ENCODE data around the gene SLC29A3.
"Not testable (repeated sequence)": the region's sequence is repeated elsewhere in the genome, so short reads cannot be mapped to it uniquely, and the experiment has no call there.

SLC29A3 gene

DNA sequence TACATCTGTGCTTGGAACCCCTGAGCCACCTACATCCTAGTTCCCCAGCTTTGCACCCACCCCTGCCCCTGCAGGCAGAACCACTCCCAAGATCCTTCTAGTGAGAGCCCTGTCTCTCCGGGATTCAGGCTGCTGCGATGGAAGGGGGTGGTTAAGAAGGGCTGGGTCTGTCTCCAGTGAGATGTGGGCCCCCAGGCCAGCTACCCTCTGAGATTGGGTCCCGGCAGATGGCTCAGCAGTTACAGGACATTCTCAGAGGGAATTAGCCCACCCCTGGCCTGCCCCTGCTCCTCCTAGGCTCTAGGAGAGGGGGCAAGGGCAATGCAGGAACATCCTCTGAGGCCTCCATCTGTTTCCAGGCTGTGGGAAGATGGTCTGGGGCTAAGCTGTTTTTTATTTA is 27.7 kb downstream of the SLC29A3 start:
- no peak for DNase-seq (ENCODE audit: low spot score)

DNA sequence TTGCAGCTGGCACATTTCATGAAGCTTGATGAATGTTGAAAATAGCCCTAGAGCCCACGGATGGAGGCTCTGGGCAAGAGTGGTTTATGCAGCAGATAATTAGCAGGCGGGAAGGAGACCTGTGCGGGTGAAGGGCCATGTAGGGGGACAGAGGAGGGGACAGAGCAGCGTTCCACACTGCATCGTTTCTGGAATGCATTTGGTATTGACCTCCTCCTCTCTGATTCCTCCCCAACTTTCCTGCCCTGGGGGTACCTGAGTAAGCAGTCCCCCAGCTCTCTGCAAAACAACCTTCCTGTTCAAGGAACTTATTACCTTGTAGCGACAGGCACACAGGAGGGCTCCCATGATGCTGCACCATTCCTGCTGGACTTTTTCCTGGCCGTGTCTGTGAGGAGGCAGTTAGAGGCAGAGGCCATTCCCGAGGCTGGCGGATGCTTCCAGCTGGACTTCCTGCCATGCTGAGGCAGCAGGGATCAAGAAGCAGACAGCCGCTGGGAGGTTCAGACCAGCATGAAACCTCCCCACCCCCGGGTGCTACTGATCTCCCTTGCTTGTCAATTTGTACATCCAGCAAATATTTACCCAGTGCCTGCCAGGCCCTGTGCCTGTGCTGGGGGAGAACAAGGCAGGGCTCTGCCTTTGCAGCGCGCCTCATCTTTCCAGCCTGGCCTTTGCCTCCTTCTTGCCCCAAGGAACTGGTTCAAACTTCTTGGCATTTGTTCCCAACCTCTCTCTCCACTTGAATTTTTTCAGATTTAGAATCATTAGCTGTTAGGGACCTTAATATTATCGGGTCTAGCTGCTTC is 28.7 kb downstream of the SLC29A3 start:
- DNase-seq (ENCODE audit: low spot score): no peak

DNA sequence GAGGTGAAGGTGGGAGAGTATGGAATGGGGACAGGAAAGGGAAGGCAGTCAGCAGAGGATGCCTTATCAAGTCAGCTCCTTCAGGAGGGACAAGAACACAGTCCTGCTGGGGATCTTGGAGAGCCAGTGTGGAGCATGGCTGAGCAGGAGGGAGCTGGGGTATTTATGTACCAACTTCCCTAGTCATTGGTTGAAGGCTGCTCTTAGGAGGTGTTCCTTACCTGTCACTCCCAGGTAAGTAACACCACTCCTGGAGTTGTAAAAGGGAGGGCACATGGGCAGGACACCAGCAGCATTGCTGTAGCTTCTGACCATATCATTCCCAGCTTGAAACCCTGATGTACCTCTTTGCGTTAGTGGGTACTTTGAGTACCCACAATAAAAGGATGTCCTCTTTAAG is 29.8 kb downstream of the SLC29A3 start:
- no peak for DNase-seq (ENCODE audit: low spot score)

DNA sequence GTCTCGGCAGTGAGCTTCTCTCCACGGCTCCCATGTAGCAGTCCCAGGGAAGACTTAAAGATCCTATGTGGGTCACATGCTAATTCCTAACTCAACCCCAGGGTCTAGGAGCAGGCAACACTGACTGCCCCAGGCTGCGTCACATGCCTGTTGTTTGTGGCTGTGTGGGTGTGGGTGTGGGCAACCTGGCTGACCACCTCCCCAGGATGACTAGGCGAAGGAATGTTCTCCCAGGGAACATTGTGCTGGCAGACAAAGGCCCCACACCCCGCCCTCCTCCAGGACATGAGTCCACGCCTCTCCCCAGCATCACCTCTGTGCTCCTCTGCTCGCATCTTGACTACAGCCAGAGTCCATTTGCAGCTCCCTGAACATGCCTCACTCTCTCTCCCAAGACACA is 30.3 kb downstream of the SLC29A3 start:
- peak; percentile 72 for DNase-seq (ENCODE audit: low spot score)

DNA sequence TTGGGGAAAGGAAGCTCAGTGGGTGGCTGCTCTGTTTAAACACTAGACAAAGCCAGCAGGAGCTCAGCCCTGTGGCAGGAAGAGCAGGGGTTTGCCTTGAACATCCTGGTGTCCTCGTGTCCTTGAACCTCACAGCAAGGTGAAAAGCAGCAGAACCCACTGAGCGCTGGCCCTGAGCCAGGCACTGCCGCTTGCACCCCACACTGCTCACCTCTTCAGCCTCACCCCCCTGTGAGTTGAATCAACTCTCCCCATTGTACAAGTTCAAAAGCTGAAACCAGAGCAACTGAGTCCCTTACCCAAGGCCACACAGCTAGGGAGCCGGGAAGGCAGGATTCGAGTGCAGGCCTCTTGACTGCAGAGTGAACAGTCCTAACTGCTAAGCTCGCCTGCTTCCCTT is 32.0 kb downstream of the SLC29A3 start:
- DNase-seq (ENCODE audit: low spot score): no peak

DNA sequence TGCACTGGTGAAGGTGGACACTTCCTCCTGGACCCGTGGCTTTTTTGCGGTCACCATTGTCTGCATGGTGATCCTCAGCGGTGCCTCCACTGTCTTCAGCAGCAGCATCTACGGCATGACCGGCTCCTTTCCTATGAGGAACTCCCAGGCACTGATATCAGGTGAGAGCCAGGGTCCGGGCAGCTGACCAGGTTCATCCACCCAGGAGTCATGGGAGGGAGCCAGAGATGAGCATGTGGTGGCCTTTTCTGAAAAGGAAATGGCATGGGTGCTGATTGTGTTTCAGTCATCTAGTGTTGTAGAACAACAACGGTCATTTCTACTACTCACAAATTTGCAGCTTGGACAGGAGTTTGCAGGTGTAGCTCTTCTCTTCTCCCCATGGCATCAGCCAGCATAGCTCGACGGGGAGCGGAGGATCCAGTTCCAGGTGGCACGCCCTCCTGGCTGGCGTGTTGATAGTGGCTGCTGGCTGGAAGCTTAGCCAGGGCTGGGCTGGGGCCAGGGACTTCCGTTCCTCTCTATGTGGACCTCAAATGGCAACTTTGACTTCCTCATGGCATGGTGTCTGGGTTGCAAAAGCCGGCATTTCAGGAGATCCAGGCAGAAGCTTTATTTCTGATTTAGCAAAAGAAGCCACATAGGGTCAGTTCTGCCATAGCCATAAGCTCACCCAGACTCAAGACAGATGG is 32.7 kb downstream of the SLC29A3 start:
- DNase-seq (ENCODE audit: low spot score): no peak

DNA sequence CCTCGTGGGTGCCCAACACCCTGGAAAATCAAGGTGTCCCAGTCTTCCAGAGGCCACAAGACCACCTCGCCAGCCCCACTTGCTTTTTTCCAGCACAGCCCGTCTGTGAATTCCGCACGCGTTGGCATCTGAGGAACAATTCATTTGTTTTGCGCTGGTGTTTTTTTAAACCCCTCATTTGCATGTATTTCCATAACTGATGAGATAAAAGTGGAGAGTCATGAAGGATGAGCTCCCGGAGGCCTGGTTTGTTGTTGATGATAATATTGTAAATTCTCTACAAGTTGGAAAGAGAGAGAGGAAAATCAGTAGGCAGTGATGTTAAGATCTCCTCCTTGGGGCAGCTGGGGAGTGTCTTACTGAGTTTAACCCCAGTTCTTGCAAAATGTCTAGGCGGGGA is 34.6 kb downstream of the SLC29A3 start:
- no peak for DNase-seq (ENCODE audit: low spot score)

DNA sequence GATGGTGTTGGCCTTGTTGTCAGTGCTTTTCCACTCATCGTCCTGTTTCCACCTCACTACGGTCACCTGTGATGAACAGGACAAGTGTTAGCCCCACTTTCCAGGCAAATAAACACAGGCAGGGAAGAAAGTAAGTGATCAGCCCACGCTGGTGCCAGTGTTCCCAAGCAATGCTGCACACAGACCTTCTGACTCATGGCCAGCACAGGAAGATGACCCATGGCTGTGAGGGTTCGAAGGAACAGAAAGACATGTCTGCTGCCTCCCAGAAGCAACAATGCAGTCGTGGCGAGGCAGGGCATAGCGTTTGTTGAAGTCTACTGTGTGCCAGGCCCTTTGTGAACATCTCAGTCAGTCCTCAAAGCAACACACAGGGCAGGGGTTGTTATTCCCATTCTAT is 35.7 kb downstream of the SLC29A3 start:
- no peak for DNase-seq (ENCODE audit: low spot score)

DNA sequence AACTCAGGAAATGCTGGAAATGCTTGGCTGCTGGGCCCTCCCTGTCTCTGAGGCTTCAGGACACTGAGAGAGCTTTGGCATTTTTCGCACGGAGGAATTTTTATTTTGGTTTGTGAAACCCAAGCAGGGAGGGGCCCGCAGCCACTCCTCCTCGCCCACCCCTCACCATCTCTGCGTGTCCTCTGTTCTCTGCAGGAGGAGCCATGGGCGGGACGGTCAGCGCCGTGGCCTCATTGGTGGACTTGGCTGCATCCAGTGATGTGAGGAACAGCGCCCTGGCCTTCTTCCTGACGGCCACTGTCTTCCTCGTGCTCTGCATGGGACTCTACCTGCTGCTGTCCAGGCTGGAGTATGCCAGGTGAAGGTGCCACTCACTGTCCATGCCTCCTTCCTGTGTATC is 36.8 kb downstream of the SLC29A3 start:
- DNase-seq (ENCODE audit: low spot score): no peak

DNA sequence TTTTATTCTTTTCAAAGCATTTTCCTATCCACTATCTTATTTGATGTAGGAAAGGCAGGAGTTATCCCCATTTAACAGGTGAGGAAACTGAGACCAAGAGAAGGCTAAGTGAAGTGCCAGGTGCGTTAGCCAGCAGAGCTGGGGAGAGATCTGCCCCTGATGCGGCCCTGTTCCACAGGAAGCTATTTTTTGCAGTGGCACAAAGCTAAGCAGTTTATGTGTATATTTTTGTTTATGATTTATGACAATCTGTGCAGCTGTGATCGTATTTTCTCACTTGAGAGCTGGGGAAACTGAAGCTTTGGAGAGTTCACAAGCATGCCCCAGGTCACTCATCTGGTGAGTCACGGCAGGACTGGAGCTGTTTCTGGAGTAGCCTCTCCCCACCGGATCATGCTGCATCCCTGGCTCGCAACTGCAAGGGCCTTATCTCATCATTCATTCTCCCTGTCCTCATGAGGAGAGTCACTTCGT is 38.8 kb downstream of the SLC29A3 start:
- no peak for DNase-seq (ENCODE audit: low spot score)

DNA sequence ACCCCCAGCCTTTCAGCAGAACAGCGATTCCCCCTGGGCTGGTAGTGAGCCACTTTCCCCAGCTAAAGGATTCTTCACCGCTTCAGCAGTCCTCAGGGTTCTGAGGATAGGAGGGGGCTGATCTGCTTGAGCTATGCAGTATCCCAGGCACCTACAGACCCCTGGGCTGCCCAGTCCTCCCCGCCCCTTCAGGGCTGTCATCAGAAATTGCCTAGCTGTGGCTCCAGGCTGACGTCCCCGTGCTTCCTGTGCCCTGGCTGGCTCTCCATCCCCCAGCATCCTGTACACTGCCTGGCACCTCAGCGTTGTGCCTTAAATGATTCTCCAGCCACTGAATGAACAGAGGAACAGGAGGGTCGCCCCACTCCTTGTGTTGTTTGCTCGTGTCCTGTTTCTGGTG is 39.2 kb downstream of the SLC29A3 start:
- no peak for DNase-seq (ENCODE audit: low spot score)

DNA sequence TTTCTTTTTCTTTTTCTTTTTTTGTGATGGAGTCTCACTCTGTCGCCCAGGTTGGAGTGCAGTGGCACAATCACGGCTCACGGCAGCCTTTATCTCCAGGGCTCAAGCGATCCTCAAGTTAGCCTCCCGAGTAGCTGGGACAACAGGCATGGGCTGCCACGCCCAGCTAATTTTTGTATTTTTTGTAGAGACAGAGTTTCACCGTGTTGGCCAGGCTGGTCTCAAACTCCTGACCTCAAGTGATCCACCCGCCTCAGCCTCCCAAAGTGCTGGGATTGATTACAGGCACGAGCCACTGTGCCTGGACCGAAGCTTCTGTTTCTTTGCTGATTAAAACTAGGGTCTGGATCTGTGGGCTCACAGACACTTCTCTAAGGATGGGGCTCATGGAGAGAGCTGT is 39.8 kb downstream of the SLC29A3 start:
- DNase-seq (ENCODE audit: low spot score): not testable (repeated sequence)

DNA sequence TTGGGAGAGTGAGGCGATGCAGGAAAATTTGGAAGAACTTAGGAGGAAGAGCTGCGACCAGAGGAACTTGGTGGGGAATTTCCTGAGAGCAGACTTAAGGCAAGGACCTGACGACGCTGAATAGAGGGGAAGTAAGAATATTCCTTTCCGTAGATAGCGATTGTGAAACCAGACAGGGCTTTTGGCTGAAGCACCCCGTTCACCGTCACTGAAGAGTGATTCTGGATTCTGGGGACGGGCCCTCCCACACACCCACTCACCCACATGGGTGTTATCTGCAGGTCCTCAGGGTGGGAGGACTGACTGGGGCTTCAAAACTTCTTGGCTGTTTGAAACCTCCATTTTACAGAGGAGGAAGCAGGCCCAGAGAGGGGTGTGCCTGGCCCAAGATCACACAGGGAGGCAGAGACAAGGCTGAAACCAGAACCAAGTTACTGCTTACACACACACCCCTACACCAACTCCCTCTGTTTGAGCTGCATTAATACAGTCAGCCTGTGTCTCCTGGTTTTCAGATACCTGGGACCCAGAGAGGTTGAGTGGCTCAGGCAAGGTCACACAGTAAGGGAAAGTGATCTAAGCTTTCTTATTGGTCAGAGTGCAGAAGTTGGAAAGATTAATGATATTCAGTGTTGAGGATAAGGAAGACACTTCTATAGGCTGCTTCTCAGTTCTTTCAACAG is 40.4 kb downstream of the SLC29A3 start:
- no peak for DNase-seq (ENCODE audit: low spot score)

DNA sequence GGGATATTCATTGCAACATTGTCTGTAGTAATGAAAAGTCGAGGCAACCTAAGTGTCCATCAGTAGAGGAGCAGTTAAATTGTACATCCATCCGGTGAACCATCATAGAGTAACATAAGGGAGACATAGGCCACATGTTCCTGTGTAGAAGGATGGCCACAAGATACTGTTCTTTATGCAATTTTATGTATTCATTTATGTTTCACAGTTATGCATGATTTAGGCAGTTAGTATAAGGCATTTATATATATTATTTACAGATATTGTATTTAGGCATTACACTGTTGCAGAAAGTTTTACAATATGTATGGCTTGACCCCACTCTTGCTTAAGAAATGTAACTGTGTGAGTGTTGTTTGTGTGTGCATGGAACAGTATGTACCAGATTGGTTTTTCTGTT is 41.7 kb downstream of the SLC29A3 start:
- no peak for DNase-seq (ENCODE audit: low spot score)

DNA sequence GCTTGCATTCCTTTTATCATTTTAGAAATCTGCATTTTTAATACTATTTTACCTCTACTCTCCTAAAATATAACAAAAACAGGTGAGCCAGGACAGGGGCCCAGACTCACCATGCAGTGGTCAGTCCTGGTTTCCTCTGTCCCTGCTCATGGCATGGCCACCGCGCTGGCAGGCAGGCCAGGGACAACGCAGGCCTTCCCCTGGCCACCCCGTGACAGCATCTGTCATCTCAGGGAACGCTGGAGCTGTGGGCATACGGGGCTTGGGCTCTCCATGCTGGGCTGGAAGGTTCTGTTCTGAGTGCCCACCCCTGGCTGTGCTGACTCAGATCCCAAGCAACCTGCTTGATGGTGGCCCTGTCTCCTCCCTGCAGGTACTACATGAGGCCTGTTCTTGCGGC is 42.5 kb downstream of the SLC29A3 start:
- no peak for DNase-seq (ENCODE audit: low spot score)

DNA sequence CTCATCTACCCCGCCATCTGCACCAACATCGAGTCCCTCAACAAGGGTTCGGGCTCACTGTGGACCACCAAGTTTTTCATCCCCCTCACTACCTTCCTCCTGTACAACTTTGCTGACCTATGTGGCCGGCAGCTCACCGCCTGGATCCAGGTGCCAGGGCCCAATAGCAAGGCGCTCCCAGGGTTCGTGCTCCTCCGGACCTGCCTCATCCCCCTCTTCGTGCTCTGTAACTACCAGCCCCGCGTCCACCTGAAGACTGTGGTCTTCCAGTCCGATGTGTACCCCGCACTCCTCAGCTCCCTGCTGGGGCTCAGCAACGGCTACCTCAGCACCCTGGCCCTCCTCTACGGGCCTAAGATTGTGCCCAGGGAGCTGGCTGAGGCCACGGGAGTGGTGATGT is 43.1 kb downstream of the SLC29A3 start:
- no peak for DNase-seq (ENCODE audit: low spot score)

DNA sequence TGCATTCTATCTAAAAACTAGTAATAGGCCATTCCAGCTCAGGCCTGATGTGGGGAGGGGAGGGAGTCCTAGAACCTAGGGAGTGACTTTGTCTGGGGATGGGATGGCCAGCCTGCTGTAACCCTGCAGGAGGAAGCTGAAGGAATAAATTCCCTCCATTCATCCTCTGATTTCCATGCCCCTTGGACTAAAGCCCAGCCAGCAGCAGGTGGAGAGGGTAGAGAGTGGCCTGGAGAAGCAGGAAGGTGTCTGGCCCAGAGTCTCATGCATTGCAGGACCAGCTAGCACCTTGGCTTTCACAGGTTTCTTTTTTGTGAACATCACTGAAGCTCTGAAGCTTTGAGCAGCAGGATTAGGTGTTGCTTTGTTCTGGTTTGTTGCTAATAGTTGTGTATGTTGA is 44.9 kb downstream of the SLC29A3 start:
- no peak for DNase-seq (ENCODE audit: low spot score)

DNA sequence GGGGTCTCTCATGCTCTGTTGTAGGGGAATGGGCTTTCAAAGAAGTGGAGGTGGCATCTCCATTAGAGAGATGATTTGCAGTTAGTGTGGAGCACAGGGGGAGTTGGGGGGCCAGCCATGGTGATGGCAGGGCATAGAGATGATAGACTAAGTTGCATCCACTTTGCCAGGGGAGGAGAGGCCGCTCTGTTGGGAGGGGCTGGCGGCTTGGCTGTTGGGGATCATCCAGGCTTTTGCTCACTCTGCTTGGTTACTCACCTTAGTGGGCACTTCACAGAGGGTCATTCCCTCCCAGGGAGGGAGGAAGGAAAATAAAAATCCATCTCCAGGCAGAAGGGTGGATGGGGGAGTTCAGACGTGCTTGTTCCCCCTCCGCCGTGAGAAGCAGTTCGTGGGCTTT is 46.3 kb downstream of the SLC29A3 start:
- DNase-seq (ENCODE audit: low spot score): no peak

DNA sequence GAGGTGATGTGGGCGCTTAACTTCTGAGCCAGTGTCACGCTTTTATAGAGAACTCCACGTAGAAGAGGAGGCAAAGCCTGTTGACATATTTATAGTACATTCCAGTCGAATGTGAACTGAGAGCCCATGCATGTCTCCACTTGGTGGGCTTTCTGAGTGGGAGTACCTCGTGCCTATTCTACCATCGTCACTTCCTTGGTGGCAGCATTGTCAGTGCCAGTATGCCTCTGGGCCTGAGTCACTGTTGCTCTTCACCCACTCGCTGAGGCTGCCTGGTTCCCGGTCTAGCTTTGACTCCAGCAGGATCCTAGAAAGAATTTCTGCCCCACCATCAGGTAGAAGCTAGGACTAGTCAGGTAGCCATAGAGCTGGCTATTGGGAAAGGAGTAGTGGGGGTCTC is 47.6 kb downstream of the SLC29A3 start:
- DNase-seq (ENCODE audit: low spot score): no peak

DNA sequence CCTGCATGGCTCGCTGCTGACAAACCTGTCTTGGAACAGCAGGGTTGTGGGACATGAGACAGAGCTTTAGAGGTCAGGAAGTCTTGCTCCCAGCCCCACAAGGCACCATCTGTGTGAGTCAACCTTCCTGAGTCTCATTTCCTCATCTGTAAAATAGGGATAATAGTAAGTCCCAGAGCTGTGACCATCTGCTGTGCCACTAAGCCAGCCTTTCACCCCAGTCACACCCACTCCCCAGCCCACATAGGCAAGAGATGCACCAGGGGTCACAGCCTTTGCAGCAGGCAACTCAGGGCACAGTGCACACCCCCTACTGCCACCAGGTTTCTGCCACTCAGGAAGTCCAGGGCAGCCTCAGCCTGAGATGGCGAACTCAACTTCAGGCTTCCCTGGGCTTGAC is 48.2 kb downstream of the SLC29A3 start:
- DNase-seq (ENCODE audit: low spot score): no peak

DNA sequence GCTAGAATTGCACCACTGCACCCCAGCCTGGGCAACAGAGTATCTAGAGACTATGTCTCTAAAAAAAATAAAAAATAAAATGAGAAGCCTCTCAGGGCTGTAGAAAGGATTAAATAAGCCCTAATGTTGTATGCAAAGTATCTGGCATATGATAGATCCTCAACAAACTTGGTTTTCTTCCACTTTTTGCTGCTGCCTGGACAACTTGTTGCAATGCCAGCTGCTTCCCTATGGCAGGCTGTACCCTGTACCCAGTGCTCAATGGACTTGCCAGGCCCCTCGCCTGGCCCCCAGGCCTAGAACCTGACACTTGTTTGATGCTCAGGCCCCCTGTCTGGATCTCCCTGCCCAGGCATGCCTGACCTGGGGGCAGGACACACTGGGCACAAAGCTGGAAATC is 49.1 kb downstream of the SLC29A3 start:
- no peak for DNase-seq (ENCODE audit: low spot score)

DNA sequence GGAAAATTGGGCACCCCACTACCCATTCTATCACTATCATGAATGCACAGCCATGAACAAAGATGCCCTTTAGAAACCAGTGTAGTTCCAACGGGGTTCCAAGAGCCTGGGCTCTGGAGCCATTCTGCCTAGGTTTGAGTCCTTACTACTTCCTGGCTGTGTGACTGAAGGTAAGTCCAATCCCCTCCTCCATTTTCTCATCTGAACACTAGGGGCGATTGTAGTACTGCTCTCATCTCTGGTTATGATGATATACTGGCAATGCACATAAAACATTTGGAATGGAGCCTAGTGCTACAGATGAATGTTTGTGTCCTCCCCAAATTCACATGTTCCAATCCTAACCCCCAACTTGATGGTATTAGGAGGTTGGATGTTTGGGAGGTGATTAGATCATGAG is 49.6 kb downstream of the SLC29A3 start:
- peak; percentile 17 for DNase-seq (ENCODE audit: low spot score)

DNA sequence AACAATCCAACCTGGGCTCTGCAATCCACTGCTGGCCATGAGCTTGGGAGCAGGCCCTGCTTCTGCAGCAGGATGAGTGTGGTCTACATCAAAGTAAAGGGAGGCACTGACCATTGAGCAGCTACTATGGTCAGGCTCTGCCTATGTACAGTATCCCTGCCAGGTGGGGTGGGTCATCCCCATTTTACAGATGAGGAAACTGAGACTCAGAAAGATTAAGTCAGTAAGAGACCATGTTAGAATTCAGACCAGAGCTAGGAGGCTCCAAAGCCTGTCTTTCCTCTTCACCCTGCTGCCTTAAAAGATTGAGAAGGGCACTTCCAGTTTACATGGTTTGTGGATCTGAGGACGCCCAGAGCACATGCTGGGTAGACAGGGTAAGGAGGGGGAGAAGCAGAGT is 50.5 kb downstream of the SLC29A3 start:
- DNase-seq (ENCODE audit: low spot score): no peak
